AG09309 (cell line): ENCODE measurements around the gene TRABD.

Experiments
- DNase-seq: peaks from one replicate; pipeline ENCODE4 v3.0.0-alpha.2; 2010; ENCODE audit warnings: low read depth
- H3K4me3 ChIP-seq: 2 replicates; pipeline ENCODE4 v1.5.1; 2011; ENCODE audit warnings: mild to moderate bottlenecking, low read depth, low read length, moderate library complexity; ENCODE audit not compliant: control insufficient read depth
- CTCF ChIP-seq: IDR thresholded peaks from 2 replicates; pipeline ENCODE4 v1.5.1; 2011; ENCODE audit warnings: mild to moderate bottlenecking, low read depth, low read length, inconsistent platforms; ENCODE audit not compliant: insufficient read depth, control insufficient read depth; ENCODE audit errors: missing control alignments

TRABD gene

GRCh38 chr22:50247748-50248147 lies 62.0 kb downstream of the TRABD start:
- DNase-seq = no peak
- H3K4me3 ChIP-seq = no peak overlapping the region
- TF ChIP-seq CTCF = no peak

- TF ChIP-seq CTCF = no peak
- no peak for DNase-seq
Measured at GRCh38 chr22:50248196-50249081, 62.7 kb downstream of the TRABD start.

More at GRCh38 chr22:50248196-50249081, 62.7 kb downstream of the TRABD start:
- no peak overlapping the region for H3K4me3 ChIP-seq
